ENCODE measurements around the gene CEP70.

DNA sequence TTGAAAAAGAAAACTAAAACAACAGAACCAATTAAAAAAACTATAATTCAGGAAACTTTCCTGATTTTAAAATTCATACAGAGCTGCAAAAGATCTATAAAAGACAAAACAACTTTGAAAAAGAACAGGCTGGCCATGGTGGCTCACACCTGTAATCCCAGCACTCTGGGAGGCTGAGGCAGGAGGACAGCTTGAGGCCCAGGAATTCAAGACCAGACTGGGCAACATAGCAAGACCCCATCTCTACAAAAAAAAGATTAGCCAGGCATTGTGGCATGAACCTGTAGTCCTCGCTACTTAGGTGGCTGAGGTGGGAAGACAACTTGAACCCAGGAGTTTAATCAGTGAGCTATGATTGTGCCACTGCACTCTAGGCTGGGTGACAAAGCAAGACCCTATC, 6.7 kb downstream of the CEP70 start:
- TF ChIP-seq, protein P1, sequence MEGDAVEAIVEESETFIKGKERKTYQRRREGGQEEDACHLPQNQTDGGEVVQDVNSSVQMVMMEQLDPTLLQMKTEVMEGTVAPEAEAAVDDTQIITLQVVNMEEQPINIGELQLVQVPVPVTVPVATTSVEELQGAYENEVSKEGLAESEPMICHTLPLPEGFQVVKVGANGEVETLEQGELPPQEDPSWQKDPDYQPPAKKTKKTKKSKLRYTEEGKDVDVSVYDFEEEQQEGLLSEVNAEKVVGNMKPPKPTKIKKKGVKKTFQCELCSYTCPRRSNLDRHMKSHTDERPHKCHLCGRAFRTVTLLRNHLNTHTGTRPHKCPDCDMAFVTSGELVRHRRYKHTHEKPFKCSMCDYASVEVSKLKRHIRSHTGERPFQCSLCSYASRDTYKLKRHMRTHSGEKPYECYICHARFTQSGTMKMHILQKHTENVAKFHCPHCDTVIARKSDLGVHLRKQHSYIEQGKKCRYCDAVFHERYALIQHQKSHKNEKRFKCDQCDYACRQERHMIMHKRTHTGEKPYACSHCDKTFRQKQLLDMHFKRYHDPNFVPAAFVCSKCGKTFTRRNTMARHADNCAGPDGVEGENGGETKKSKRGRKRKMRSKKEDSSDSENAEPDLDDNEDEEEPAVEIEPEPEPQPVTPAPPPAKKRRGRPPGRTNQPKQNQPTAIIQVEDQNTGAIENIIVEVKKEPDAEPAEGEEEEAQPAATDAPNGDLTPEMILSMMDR (IDR thresholded peaks at IDR 0.05) = no peak
- TF ChIP-seq, protein P2, sequence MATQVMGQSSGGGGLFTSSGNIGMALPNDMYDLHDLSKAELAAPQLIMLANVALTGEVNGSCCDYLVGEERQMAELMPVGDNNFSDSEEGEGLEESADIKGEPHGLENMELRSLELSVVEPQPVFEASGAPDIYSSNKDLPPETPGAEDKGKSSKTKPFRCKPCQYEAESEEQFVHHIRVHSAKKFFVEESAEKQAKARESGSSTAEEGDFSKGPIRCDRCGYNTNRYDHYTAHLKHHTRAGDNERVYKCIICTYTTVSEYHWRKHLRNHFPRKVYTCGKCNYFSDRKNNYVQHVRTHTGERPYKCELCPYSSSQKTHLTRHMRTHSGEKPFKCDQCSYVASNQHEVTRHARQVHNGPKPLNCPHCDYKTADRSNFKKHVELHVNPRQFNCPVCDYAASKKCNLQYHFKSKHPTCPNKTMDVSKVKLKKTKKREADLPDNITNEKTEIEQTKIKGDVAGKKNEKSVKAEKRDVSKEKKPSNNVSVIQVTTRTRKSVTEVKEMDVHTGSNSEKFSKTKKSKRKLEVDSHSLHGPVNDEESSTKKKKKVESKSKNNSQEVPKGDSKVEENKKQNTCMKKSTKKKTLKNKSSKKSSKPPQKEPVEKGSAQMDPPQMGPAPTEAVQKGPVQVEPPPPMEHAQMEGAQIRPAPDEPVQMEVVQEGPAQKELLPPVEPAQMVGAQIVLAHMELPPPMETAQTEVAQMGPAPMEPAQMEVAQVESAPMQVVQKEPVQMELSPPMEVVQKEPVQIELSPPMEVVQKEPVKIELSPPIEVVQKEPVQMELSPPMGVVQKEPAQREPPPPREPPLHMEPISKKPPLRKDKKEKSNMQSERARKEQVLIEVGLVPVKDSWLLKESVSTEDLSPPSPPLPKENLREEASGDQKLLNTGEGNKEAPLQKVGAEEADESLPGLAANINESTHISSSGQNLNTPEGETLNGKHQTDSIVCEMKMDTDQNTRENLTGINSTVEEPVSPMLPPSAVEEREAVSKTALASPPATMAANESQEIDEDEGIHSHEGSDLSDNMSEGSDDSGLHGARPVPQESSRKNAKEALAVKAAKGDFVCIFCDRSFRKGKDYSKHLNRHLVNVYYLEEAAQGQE (IDR thresholded peaks at IDR 0.05; ENCODE audit: insufficient read depth in 1 of 2, low read depth in 2 of 2, low read length in 1 of 2) = no peak
- no peak for TF ChIP-seq POLR2AphosphoS5 (IDR thresholded peaks at IDR 0.05; ENCODE audit: low read depth, low read length)
- TF ChIP-seq SIN3A (IDR thresholded peaks at IDR 0.05; ENCODE audit: borderline replicate concordance, insufficient read depth, low read depth, low read length) = no peak
